Stimulated activated CD8-positive, alpha-beta memory T cell treated with anti-CD3 and anti-CD28 coated beads, Interleukin-7, amount 100 ng/mL, for 48 hours (primary cell): ENCODE measurements around the gene GLIPR1L2.
"Not testable (repeated sequence)": the region's sequence is repeated elsewhere in the genome, so short reads cannot be mapped to it uniquely, and the experiment has no call there.

ENCODE experiments used
- DNase-seq, 2 donors: peaks; one replicate each; pipeline ENCODE4 v3.0.0-alpha.2; 2020; ENCODE audit warnings: low read depth in 1 of 2; ENCODE audit errors: extremely low read depth in 1 of 2

Gene GLIPR1L2

DNA sequence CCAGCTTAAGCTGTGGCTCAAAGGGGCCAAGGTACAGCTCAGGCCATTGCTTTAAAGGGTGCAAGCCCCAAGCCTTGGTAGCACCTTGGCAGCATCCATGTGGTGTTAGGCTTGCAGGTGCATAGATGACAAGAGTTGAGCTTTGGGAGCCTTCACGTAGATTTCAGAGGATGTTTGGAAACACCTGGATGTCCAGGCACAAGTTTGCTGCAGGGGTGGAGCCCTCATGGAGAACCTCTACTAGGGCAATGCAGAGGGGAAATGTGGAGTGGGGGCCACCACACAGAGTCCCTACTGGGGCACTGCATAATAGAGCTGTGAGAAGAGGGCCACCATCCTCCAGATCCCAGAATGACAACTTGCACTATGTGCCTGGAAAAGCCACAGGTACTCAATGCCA, 37.9 kb downstream of the GLIPR1L2 start:
- no peak for DNase-seq

DNA sequence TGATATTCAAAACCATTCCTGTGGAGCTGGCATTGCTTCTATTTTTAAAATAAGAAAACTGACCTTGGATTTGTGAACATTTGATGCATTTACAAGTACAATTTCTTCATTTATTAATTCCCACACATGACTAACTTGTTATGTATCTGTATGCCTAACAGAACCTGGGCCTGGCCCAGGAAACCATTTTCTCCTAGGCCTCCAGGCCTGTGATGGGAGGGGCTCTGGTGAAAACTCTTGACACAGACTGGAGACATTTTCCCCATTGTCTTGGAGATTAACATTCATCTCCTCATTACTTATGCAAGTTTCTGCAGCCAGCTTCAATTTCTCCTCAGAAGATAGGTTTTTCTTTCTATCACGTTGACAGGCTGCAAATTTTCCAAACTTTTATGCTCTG, 42.0 kb downstream of the GLIPR1L2 start:
- no peak for DNase-seq

DNA sequence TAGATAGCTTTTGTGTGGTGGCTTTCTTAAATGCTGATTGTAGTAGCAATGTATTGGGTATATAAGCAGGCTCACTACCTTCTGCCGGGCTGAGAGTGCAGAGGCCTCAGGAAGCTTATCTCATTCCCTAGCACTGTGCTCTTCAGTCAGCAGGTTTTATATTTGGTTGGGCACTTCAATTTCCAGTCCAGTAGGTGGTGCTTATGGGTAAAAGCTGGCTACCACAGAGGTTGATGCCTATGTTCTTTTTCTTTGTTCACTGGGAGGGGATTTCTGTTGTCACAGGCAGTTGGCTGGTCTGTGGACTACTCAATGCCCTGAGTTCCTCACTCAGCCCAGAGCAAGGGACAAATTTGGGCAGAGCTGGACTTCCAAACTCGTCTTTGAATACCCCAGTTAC, 46.7 kb downstream of the GLIPR1L2 start:
- no peak for DNase-seq

DNA sequence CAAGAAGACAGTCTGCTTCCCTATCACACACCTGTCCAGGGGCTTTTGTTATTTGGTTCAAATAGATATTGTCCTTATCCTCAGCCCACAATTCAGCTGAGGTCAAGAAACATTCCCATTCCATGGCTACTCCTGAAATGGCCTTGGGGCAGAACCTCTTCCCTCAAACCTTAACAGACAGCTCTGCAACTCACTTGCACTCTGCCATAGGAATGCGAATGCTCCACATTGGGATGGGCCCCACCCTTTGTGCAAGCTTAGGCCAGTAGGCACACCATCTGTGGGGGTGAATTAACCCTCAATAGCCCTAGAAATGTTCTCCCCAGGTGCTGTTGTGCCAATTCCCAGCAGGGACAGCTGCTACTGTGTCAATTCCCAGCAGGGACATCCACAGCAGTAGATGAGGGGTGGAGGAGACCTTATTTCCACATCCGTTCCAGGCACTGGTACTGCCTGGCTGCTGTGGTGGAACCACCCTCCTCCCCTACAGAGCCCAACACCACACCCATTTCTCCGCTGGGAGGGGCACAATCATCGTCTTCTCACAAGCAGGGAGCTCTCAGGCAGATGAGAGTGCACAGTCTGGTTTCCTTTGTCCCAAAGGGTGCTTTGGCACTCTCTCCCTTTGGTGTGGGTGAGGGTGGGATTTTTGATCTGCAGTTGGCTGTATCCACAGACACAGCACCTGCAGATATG, 47.3 kb downstream of the GLIPR1L2 start:
- no peak for DNase-seq

DNA sequence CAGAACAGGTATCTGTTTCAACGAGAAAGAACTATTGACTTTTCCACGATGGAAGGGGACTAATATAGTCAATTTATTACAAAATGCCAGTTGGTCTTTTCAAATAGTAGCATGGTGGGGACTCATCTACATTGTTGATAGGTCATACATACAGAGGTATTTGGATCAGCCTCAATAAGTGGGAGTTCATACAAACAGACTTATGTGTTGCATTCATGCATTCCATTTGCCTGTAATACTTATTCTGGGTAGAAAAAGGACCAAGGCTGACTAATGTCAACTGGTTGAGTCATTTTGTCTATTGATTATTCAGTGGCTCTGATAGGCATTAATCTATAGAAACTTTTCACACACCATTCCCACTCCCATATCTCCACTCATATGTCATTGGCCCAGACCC, 48.2 kb downstream of the GLIPR1L2 start:
- no peak for DNase-seq

DNA sequence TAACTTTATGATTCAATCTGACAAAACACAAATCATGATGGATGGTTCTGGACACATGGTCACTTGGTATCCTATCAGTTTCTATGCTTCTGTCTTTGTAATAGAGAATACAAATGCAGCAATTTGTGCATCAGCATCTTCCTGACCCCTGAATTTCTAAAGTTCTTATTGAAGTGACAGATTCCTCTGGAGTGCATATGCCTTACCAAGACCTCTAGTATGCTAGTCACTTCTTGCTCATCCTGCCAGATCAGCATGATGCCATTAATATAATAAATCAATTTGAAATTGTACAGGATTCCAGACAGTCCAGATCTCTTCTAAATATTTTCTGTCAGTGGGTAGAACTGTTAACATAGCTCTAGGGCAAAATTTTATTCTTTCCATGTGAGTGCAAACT, 49.0 kb downstream of the GLIPR1L2 start:
- no peak for DNase-seq

DNA sequence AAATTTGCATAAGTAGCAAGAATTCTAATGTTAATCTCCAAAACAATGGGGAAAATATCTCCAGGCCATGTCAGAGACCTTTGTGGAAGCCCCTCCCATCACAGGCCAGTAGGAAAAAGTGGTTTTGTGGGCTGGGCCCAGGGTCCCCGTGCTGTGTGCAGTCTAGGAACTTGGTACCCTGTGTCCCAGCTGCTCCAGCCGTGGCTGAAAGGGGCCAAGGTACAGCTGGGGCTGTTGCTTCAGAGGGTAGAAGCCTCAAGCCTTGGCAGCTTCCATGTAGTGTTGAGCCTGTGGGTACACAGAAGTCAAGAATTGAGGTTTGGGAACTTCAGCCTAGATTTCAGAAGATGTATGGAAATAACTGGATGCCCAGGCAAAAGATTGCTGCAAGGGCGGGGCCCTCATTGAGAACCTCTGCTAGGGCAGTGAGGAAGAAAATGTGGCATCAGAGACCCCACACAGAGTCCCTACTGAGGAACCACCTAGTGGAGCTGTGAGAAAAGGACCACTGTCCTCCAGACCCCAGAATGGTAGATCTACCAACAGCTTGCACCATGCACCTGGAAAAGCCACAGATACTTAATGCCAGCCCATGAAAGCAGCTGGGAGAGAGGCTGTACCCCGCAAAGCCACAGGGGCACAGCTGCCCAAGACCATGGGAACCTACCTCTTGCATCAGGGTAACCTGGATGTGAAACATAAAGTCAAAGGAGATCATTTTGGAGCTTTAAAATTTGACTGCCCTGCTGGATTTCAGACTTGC, 51.0 kb downstream of the GLIPR1L2 start:
- DNase-seq: not testable (repeated sequence)

DNA sequence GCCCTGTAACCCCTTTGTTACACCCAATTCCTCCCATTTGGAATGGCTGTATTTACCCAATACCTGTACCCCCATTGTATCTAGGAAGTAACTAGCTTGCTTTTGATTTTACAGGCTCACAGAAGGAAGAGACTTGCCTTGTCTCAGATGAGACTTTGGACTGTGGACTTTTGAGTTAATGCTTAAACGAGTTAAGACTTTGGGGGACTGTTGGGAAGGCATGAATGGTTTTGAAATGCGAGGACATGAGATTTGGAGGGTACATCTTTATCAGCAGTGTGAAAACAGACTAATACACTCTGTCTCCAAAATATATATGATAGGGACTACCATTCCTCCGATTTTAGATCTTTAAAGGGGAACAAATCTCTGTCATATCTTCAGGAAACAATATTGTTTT, 51.6 kb downstream of the GLIPR1L2 start:
- DNase-seq: not testable (repeated sequence)

DNA sequence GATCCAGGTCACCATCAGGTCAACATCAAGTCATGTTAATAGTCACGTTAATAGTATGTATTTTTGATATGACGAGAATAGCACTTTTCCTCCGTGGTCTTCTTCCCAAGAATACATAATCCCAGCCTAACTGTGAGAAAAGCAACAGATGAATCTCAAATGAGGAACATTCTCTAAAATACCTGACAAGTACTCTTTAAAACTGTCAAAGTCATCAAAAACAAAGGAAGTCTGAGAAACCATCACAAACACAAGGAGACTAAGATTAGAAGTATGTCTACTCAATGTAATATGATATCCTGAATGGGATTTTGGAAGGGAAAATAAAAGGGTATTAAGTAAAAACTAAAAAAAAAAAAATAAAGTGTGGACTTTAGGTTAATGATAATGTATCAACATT, 52.8 kb downstream of the GLIPR1L2 start:
- DNase-seq: no peak

DNA sequence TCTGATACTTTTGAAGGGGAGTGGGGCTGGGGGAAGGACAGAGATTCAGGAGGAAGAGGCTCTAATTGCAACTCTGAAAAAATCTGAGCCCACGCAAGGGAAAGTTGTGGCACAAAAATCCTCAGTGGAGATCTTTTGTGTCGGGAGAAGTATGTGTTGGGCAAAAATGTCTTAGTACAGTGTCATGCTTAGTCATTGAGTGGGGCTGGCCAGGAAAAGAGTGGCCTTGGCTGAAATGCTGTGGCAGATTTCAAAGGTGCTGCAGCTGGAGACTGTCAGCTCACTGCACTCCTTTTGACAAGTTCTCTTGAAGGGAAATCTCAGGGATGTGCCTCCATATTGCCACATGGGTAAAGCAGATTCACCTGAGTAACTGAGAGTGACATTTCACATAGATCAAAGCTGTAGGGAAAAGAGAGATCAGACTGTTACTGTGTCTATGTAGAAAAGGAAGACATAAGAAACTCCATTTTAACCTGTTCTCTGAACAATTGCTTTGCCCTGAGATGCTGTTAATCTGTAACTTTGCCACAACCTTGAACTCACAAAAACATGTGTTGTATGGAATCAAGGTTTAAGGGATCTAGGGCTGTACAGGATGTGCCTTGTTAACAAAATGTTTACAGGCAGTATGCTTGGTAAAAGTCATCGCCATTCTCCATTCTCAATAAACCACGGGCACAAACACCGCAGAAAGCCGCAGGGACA, 53.7 kb downstream of the GLIPR1L2 start:
- no peak for DNase-seq

DNA sequence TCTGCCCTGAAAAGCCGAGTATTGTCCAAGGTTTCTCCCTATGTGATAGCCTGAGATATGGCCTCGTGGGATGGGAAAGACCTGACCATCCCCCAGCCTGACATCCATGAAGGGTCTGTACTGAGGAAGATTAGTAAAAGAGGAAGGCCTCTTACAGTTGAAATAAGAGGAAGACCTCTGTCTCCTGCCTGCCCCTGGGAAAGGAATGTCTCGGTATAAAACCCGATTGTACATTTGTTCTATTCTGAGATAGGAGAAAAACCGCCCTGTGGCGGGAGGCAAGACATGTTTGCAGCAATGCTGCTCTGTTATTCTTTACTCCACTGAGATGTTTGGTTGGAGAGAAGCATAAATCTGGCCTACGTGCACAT, 54.2 kb downstream of the GLIPR1L2 start:
- not testable (repeated sequence) for DNase-seq

DNA sequence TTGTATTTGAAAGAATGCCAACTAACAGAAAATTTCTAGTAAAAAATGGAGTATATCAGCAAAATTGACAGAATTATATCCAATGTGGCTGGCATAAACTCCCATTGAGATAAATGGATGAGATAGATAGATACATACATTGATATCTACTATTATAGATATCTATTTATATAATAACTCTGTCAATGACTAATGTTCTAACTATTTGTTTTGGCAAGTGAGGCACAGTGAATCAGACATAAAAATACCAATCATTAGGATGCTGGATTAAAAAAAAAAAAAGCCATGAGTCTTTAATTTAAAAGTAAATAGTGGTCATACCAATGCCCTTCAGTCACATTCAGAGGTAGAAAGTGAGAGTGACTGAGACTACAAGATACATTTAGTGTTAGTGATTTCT, 56.0 kb downstream of the GLIPR1L2 start:
- DNase-seq: no peak

DNA sequence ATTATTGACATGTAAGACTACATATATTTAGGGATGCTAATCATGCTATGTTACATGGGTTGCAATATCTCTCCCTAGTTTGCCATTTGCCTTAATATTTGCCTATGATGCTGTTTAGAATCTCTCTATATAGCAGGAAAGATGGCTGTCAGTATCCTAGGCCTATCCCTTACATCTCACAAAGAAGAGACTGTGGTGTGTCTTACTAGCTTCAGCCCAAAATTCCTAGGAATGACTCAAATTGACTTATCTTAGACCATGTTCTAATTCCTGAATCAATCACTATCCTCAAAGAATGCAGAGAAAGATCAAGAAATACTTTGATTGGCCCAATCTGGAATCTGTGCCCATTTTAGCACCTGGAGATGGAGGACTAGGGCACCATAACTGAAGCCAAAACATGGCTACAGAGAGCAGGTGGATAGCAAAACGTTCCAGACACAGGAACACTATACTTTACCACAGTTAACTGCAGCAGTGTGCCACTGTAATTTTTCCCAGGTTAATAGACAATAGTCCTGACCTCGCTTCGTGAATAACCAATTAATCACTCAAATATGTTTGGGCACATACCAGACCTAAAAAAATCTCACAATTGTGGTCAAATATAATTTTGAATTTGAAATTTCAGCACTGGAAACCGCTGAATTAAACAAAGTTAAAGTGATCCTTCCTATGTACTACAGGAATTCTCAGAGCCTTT, 57.0 kb downstream of the GLIPR1L2 start:
- no peak for DNase-seq

DNA sequence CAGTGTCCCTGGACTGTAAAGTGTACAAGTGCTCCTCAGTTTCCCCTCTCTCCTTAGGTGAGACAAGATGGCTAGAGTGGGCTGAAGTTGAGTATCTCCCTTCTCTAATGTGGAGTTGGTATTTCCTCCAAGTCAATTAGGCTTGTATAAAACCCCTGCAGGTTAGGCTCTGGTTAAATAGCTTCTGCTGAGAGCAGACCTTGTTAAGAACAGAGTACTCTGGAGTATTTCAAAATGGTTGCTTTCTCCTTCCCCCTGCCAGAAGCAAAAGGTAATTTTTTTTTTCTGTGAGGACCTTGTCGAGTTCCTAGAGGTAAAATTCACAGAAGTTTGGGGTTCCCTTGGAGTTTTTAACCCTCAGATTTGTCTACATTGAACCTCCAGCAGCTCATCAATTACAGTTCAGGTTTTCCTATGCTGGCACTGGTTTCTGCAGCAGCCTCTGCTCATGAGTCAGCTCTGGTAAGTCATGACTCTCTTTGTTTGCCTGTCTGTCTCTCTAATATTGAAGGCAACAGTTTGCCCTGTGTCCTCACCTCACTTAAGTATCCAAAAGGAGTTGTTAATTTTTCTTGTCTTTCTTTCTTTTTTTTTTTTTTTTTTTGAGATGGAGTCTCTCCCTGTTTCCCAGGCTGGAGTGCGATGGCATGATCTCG, 61.9 kb downstream of the GLIPR1L2 start:
- no peak for DNase-seq

DNA sequence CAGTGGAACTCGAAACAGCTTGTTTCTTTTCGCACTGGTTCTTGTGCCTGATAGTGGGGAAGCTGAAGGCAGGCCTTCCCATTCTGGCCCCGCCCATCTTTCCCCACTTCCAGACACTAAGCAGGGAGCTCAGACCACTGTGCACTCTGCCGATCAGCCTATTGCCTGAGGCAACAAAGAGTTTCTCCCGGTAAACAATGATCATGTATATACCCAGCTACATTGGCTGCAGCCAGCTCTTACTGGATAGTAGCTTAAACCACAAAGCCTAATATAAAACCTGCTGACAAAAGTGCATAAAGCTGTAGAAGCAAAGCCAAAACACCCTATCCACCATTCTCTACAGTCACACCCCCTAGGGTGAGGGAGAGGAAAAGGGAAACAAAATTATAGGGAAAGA, 65.0 kb downstream of the GLIPR1L2 start:
- no peak for DNase-seq

DNA sequence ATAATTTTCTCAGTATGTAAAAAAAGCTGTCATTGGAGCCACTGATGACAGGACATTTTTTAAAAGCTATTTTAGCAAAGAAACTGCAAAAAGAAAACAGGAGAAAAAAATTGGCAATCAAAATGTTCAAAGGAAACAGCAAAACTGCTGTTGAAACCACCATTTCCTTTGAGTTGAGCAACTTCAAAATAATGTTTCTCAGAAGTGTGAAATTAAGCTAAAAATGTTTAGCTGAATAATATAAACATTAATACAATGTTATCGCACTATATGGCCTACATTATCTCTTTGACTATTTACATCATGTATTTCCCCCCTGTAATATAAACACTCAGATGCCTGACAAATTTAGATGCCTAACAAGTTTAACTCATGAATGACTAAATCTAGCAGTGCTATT, 66.3 kb downstream of the GLIPR1L2 start:
- no peak for DNase-seq

DNA sequence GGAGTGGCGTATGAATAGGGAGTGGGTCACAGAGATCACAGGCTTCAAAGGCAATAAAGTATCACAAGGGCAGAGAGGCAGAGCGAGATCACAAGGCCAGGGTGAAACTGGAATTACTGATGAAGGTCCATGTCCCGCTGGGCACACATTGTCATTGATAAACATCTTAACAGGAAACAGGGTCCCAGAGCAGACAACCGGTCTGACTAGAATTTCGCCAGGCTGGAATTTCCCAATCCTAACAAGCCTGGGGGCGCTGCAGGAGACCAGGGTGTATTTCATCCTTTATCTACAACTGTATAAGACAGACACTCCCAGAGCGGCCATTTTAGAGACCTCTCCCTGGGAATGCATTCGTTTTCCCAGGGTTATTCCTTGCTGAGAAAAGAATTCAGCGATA, 67.0 kb downstream of the GLIPR1L2 start:
- DNase-seq: not testable (repeated sequence)

DNA sequence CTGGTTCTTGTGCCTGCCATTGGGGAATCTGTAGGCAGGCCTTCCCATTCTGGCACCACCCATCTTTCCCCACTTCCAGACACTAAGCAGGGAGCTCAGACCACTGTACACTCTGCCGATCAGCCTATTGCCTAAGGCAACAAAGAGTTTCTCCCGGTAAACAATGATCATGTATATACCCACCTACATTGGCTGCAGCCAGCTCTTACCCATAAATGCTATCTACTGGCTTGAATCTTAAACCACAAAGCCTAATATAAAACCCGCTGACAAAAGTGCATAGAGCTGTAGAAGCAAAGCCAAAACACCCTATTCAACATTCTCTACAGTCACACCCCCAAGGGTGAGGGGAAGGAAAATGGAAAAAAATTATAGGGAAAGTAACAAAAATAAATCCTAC, 68.9 kb downstream of the GLIPR1L2 start:
- no peak for DNase-seq

DNA sequence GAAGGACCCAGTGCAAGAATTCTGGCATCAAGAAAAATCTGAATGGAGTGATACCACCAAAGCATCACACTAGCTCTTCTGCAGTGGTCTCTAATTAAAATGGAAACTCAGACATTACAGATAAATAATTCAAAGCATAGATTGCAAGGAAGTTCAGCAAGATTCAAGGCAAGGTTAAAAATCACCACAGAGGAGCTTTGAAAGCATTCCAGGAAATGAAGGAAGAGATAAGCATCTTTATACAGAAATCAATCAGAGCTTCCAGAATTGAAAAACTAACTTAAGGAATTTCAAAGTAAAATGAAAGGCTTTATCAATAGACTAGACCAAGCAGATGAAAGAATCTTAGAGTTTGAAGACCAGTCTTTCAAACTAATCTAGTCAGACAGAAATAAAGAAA, 69.3 kb downstream of the GLIPR1L2 start:
- no peak for DNase-seq

DNA sequence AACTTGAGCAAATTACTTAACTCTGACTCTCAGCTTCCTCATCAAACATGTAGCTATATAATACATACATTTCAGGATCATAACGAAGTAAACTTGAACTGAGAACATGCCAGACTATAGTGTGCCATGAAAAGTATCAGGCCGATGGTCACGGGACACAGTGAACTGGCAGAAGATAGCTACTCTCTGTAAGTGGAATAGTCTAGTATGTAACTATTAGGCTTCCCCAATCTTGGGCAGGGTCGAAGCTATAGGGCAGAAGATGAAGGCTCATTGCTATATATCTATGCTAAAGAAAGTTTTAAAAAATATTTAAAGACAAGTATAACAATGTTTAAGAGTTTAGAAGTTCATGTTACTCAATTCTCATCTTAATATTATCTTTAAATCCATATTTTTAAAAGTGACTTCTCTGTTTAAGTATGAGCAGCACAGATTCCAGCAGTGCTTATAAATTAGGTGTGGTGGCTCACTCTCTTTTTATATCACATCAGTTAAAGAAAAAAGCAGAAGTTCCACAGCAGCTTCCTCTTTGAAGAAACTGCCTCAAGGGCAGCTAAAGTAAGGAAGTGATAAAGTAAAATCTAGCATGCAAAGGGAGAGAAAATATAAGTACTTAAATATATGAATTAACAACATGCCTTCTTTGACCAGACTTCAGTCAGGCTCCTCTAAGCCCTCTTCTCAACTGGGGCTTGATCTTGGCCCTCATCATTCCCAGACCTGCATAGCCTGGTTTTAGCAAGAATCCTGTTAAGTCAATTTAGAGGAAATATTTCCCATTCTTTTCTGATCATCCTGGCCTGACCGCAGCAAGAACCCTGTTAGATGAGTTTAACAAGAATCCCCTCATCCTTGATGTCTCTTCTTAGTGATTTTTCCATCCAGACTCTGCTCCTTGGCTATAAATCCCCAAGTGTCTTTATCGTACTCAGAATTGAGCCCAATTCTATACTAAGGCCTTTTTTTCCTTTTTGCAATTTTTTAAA, 81.3 kb downstream of the GLIPR1L2 start:
- no peak for DNase-seq
